Stimulated activated naive B cell treated with anti-CD40 and anti-IgM and Interleukin-4, amounts not matched to agents 10 μg/mL and 1 μg/mL and 100 μg/mL, for 72 hours (primary cell): ENCODE measurements around the gene ALG8.
"Not testable (repeated sequence)": the region's sequence is repeated elsewhere in the genome, so short reads cannot be mapped to it uniquely, and the experiment has no call there.

Source experiments
- ATAC-seq, 2 donors: fragments of 150-1000 bp; cut with Tn5 transposase; replicated peaks; 2 replicates each; pipeline ENCODE4 v1.10.0; 2021; ENCODE audit warnings: moderate library complexity in 1 of 2
- DNase-seq: peaks from one replicate; pipeline ENCODE4 v3.0.0; 2021
- H3K27ac Mint-ChIP-seq: one replicate; pipeline ENCODE4 v1.8.0; 2022; ENCODE audit warnings: mild to moderate bottlenecking, mixed read lengths
- H3K27me3 Mint-ChIP-seq, 2 donors: one replicate each; pipeline ENCODE4 v1.8.0; 2022; ENCODE audit warnings: mixed read lengths in 2 of 2
- H3K36me3 Mint-ChIP-seq, 2 donors: one replicate each; pipeline ENCODE4 v1.8.0; 2022; ENCODE audit warnings: mixed read lengths in 2 of 2, mild to moderate bottlenecking in 1 of 2
- H3K4me1 Mint-ChIP-seq, 2 donors: one replicate each; pipeline ENCODE4 v1.8.0; 2022; ENCODE audit warnings: mixed read lengths in 2 of 2, mild to moderate bottlenecking in 1 of 2
- H3K4me3 Mint-ChIP-seq, 2 donors: one replicate each; pipeline ENCODE4 v1.8.0; 2022; ENCODE audit warnings: mild to moderate bottlenecking in 2 of 2, mixed read lengths in 2 of 2, moderate library complexity in 1 of 2
- H3K9me3 Mint-ChIP-seq, 2 donors: one replicate each; pipeline ENCODE4 v1.8.0; 2022; ENCODE audit warnings: mixed read lengths in 2 of 2, mild to moderate bottlenecking in 1 of 2

Gene ALG8

DNA sequence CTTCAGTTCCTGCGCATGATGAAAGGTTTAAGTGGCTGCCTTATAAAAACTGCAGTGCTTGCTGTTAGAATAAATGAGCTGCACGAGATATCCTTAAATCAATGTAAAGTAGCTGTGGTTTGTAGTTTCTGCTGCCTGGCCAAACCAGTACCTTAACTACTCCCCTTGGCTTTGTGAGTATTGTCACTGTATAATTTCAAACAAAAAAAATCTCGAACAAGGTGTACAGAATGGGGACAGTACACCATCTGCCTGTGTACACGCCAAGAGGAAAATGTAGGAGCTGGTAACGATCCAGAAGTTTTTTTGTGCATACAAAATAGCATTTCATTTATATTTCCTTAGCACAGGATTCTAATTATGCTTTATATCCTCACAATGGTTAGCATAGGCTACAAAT is 39.2 kb downstream of the ALG8 start:
- no peak overlapping the region for H3K27ac Mint-ChIP-seq

DNA sequence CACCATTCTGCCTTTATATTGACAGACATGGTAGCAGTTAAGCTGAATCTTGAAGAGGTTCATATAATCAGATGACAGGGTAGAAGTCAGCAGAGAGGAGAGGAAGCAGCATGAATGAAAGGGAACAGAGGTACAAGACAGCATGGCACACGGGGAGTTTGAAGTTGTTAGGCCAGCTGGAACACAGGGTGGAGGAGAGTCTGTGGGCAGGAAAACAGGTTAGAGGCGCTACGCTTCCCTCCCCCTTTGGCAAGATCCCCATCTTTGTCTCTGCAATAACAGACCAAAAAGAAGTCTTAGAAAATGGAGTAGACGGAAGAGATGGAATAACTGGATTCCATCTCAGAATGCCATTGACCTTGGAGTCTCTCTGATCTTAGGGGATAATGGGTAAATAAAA is 39.8 kb downstream of the ALG8 start:
- peaks cover 0 to 1% of the 10 kb centered on the region in 2 donors for H3K4me1 Mint-ChIP-seq
- H3K27me3 Mint-ChIP-seq = no peaks in the 10 kb centered on the region
- no peak for DNase-seq
- ATAC-seq = no peak
- H3K36me3 Mint-ChIP-seq = peaks cover 26 to 49% of the 10 kb centered on the region in 2 donors
- no peak overlapping the region for H3K4me3 Mint-ChIP-seq
- H3K9me3 Mint-ChIP-seq = no peaks in the 10 kb centered on the region
- no peak overlapping the region for H3K27ac Mint-ChIP-seq

More for the DNA sequence above, 39.2 kb downstream of the ALG8 start:
- no peak for ATAC-seq
- no peaks in the 10 kb centered on the region for H3K27me3 Mint-ChIP-seq
- no peak for DNase-seq
- H3K9me3 Mint-ChIP-seq = no peaks in the 10 kb centered on the region
- no peak overlapping the region for H3K4me3 Mint-ChIP-seq
- no peaks in the 10 kb centered on the region for H3K4me1 Mint-ChIP-seq
- H3K36me3 Mint-ChIP-seq = peaks cover 25 to 43% of the 10 kb centered on the region in 2 donors

DNA sequence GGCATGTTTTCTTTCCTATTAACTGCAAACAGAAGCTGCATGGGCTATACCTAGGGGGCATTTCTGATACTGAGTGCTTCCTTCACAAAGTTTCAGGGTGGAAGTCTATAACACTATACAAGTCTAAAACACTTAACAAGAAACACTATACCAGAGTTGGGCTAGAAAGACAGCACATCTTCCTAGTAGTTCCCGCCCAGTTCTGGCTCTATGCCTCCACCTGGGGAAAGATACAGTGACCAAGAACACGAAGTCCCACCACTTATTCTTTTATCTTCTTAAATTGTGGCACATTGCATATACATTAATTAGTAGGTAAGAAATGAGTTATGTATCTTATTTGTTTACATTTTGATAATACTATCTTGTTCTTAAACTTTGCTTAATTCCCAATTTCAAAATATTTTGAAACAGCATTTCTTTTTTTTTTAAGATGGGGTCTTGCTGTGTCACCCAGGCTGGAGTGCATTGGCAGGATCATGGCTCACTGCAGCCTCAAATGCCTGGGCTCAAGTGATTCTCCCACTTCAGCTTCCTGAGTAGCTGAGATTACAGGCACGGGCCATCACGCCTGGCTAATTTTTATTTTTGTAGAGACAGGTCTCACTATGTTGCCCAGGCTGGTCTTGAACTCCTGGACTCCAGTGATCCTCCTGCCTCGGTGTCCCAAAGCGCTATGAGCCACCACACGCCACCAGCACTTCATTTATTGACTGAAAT is 41.6 kb downstream of the ALG8 start:
- peaks cover 31 to 52% of the 10 kb centered on the region in 2 donors for H3K36me3 Mint-ChIP-seq

DNA sequence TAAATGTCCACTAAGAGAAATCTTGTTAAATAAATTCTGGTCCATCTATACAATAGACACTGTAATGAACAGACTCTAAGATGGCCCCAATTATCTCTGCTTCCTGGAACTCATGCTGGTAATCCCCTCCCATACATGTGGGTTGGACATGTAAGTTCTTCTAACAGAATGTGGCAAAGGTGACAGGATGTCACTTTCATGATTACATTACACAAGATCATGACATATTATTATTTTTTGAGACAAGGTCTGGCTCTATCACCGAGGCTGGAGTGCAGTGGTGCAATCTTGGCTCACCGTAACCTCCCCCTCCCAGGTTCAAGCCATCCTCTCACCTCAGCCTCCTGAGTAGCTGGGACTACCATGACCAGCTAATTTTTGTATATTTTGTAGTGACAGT is 45.2 kb downstream of the ALG8 start:
- no peak overlapping the region for H3K4me3 Mint-ChIP-seq
- peaks cover 17 to 42% of the 10 kb centered on the region in 2 donors for H3K36me3 Mint-ChIP-seq
- H3K9me3 Mint-ChIP-seq = no peaks in the 10 kb centered on the region
- peaks cover 0 to 5% of the 10 kb centered on the region in 2 donors for H3K4me1 Mint-ChIP-seq
- H3K27ac Mint-ChIP-seq = peak overlapping the region; percentile 14
- ATAC-seq = peak; percentile 66 to 71
- no peaks in the 10 kb centered on the region for H3K27me3 Mint-ChIP-seq
- no peak for DNase-seq

More for the DNA sequence above, 41.6 kb downstream of the ALG8 start:
- Mint-ChIP-seq H3K27ac (no peak overlapping the region), H3K27me3 (no peaks in the 10 kb centered on the region), H3K9me3 (no peaks in the 10 kb centered on the region), H3K4me3 (no peak overlapping the region), H3K4me1 (peaks cover 0 to 5% of the 10 kb centered on the region in 2 donors)
- DNase-seq (no peak), ATAC-seq (no peak)

DNA sequence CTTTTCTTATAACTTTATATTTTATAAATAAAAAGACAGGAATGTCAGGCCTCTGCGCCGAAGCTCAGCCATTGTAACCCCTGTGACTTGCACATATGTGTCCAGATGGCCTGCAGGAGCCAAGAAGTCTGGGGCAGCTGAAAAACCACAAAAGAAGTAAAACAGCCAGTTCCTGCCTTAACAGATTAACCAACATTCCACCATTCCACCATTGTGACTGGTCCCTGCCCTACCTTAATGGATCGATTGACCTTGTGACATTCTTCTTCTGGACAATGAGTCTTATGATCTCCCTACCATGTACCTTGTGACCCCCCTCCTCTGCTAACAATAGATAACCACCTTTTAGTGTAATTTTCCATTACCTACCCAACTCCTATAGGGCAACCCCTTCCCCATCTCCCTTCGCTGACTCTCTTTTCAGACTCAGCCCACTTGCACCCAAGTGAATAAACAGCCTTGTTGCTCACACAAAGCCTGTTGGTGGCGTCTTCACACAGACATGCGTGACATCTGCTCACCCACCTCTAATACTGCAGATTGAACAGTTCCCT is 52.8 kb downstream of the ALG8 start:
- H3K9me3 Mint-ChIP-seq, DNase-seq, H3K27ac Mint-ChIP-seq: not testable (repeated sequence)

DNA sequence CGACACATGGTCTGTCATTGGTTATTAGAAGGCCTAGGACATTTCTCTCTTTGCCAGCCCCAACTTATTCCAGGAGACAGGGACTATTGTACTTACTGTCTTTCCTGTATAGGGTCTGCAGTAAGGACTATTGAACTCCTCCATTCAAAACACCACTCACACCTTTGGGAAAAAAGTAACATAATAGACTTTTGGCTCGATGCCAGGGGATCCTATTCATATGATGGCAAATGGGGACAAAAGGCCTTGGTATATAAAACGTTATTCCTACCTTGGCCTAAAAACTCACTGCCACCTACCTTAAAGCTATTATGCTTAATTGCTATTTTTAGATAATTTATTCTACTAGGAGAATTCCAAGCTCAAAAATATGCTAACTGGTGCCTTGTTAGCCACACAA is 53.5 kb downstream of the ALG8 start:
- Mint-ChIP-seq H3K36me3 (peaks cover 3 to 5% of the 10 kb centered on the region in 2 donors), H3K27ac (no peak overlapping the region), H3K9me3 (no peaks in the 10 kb centered on the region), H3K27me3 (no peaks in the 10 kb centered on the region), H3K4me1 (peaks cover 5 to 6% of the 10 kb centered on the region in 2 donors), H3K4me3 (no peak overlapping the region)
- no peak for DNase-seq
- no peak for ATAC-seq

More for the DNA sequence above, 52.8 kb downstream of the ALG8 start:
- not testable (repeated sequence) for H3K4me3 Mint-ChIP-seq, H3K27me3 Mint-ChIP-seq, ATAC-seq, H3K4me1 Mint-ChIP-seq, H3K36me3 Mint-ChIP-seq

DNA sequence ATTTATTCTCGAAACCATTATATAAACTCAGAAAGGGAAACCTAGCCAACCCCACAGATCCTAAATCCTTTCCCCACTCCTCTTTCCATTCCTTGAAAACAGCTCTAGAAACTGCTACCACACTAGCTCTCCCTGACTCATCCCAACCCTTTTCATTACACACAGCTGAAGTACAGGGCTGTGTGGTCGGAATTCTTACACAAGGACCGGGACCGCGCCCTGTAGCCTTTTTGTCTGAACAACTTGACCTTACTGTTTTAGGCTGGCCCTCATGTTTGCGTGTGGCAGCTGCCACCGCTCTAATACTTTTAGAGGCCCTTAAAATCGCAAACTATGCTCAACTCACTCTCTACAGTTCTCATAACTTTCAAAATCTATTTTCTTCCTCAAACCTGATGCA is 54.9 kb downstream of the ALG8 start:
- not testable (repeated sequence) for ATAC-seq, H3K27ac Mint-ChIP-seq, H3K36me3 Mint-ChIP-seq, H3K4me3 Mint-ChIP-seq, H3K27me3 Mint-ChIP-seq, H3K4me1 Mint-ChIP-seq, DNase-seq, H3K9me3 Mint-ChIP-seq

DNA sequence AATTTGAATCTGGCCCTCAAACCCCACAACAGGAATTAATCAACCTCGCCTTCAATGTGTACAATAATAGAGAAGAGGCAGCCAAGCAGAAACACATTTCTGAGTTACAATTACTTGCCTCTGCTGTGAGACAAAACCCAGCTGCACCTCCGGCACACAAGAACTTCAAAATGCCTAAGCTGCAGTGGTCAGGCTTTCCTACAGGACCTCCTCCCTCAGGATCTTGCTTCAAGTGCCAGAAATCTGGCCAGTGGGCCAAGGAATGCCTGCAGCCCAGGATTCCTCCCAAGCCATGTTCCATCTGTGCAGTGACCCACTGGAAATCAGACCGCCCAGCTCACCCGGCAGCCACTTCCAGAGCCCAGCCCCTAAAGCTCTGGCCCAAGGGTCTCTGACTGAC is 56.4 kb downstream of the ALG8 start:
- H3K9me3 Mint-ChIP-seq = no peaks in the 10 kb centered on the region
- no peak for DNase-seq
- no peaks in the 10 kb centered on the region for H3K27me3 Mint-ChIP-seq
- no peak overlapping the region for H3K4me3 Mint-ChIP-seq
- H3K27ac Mint-ChIP-seq = no peak overlapping the region
- peaks cover 0 to 3% of the 10 kb centered on the region in 2 donors for H3K36me3 Mint-ChIP-seq
- no peak for ATAC-seq
- H3K4me1 Mint-ChIP-seq = peaks cover 10 to 16% of the 10 kb centered on the region in 2 donors

DNA sequence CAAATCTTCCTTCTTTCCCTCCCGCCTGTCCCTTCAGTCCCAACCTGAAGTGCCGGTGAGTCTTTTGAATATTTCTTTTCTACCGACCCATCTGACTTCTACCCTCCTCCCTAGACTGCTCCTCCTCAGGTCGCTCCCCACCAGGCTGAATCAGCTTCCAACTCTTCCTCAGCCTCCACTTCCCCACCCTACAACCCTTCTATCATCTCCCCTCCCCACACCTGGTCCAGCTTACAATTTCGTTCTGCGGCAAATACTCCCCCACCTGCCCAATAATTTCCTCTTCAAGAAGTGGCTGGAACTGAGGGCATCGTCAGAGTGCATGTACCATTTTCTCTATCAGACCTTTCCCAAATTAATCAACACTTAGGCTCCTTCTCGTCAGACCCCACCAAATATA is 57.3 kb downstream of the ALG8 start:
- no peaks in the 10 kb centered on the region for H3K27me3 Mint-ChIP-seq
- ATAC-seq = no peak
- H3K4me1 Mint-ChIP-seq = peaks cover 15 to 22% of the 10 kb centered on the region in 2 donors
- DNase-seq = no peak
- no peak overlapping the region for H3K4me3 Mint-ChIP-seq
- no peaks in the 10 kb centered on the region for H3K9me3 Mint-ChIP-seq
- peaks cover 0 to 3% of the 10 kb centered on the region in 2 donors for H3K36me3 Mint-ChIP-seq
- no peak overlapping the region for H3K27ac Mint-ChIP-seq

DNA sequence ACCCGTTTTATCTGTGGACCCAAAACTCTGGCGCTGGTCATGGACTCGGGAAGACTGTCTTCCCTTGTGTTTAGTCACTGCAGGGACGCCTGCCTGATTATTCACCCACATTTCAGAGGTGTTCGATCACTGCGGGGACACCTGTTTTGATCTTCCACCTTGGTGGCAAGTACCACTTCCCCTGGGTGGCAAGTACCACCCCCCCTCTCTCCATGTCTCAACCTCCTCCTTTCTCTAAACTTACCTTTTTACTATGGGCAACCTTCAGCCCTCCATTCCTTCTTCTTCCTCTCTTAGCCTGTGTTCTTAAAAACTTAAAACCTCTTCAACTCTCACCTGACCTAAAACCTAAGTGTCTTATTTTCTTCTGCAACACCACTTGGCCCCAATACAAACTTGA is 57.8 kb downstream of the ALG8 start:
- peaks cover 4 to 6% of the 10 kb centered on the region in 2 donors for H3K36me3 Mint-ChIP-seq
- no peaks in the 10 kb centered on the region for H3K9me3 Mint-ChIP-seq
- peaks cover 15 to 27% of the 10 kb centered on the region in 2 donors for H3K4me1 Mint-ChIP-seq
- no peak for DNase-seq
- H3K27ac Mint-ChIP-seq = no peak overlapping the region
- H3K4me3 Mint-ChIP-seq = no peak overlapping the region
- no peak for ATAC-seq
- no peaks in the 10 kb centered on the region for H3K27me3 Mint-ChIP-seq

DNA sequence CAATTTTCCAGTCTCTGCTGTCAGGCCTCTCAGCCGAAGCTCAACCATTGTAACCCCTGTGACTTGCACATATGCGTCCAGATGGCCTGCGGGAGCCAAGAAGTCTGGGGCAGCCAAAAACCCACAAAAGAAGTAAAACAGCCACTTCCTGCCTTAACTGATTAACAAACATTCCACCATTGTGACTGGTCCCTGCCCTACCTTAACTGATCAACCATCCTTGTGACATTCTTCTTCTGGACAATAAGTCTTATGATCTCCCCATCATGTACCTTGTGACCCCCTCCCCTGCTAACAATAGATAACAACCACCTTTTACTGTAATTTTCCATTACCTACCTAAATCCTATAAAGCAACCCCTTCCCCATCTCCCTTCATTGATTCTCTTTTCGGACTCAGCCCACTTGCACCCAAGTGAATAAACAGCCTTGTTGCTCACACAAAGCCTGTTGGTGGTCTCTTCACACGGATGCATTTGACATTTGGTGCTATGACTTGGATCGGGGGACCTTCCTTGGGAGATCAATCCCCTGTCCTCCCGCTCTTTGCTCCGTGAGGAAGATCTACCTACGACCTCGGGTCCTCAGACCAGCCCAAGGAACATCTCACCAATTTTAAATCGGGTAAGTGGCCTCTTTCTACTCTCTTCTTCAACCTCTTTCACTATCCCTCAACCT is 58.5 kb downstream of the ALG8 start:
- Mint-ChIP-seq H3K27me3 (no peaks in the 10 kb centered on the region), H3K36me3 (peaks cover 5 to 7% of the 10 kb centered on the region in 2 donors), H3K27ac (no peak overlapping the region), H3K4me1 (peaks cover 18 to 33% of the 10 kb centered on the region in 2 donors), H3K4me3 (peak overlapping the region in 1 of 2 donors; percentile 42), H3K9me3 (no peaks in the 10 kb centered on the region)
- no peak for ATAC-seq
- no peak for DNase-seq

DNA sequence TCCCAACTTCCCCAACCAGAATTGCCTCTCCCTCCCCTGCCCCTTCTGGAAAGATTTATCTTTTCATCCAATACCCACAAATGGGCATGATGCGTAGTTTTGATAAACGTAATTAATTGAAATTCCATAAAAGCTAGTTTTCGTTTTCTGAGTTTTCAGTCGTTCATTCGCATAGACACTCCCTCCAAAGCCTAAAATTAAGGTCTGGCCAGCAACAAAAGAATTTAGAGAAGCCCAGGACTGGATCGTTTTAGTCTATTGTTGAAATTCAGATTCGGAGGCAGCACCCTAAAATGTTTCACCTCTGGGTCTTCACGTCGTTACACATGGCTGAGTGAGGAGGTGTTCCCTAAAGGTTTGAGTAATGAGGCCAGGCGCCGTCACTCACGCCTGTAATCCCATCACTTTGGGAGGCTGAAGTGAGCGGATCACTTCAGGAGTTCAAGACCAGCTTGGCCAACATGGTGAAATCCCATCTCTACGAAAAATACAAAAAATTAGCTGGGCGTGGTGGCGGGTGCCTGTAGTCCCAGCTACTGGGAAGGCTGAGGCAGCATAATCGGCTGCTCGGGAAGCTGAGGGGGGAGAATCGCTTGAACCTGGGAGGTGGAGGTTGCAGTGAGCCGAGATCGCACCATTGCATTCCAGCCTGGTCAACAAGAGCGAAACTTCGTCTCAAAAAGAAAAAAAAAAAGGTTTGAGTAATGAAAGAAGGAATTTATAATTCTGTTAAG is 59.2 kb downstream of the ALG8 start:
- DNase-seq (no peak), ATAC-seq (no peak)
- no peaks in the 10 kb centered on the region for H3K9me3 Mint-ChIP-seq

DNA sequence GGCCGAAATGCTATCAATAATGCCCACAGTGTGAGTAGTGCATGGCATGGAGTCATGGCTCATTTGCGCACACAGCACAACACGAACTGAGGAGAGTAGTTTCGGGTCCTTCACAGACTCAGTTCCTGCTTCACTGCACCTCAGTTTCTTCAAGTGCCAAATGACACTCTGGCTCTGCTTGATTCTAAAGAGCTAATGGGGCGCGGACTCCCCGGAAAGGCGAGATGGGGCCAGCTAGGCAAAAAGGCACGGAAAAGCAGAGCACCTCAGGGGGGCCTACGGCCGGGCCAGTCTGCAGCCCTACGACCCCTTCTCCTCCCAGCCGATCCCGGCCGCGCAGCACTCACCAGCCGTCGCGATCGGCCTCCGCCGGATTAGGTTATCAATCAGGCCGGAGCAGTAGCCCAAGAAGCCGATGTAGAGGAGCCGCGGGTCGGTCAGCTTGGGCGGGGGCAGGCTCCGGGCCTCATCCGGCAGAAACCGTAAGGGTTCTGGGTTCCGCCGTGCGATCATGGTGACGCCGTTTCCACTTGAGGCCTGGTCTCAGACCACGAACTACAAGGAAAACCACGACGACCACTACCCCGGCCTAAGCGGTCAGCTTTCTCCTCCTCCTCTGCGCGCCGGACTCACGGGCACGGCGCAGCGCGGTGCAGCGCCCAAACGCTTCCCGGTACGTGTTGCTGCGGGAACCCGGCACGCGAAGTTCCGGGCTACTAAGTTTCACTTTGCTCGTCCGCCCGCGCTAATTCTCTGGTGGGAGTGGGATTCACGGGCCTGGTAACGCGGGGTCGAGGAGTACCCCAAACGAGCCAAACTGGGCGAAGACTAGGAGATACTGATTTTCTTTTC is 60.0 kb downstream of the ALG8 start, which contains the start of gene NDUFC2:
Gene NDUFC2 (minus strand): TSS at position 631 of the 852 bp plus-strand sequence. CDS start 118 bp downstream, at position 513.
- Mint-ChIP-seq H3K4me1 (peaks cover 23 to 44% of the 10 kb centered on the region in 2 donors), H3K4me3 (peak within 1 kb of the TSS; percentile 90 to 91), H3K36me3 (peaks cover 10 to 14% of the 10 kb centered on the region in 2 donors), H3K27me3 (no peaks in the 10 kb centered on the region), H3K9me3 (no peaks in the 10 kb centered on the region), H3K27ac (peak within 1 kb of the TSS; percentile 90)
- ATAC-seq (peak; percentile 87 to 88), DNase-seq (peak; percentile 67)

More for the DNA sequence above, 59.2 kb downstream of the ALG8 start:
- Mint-ChIP-seq H3K4me3 (peak overlapping the region; percentile 90 to 91), H3K27ac (peak overlapping the region; percentile 90), H3K4me1 (peaks cover 20 to 38% of the 10 kb centered on the region in 2 donors), H3K27me3 (no peaks in the 10 kb centered on the region), H3K36me3 (peaks cover 7 to 8% of the 10 kb centered on the region in 2 donors)
